BJ (cell line): ENCODE data around the gene POLDIP3. TPM values are rescaled to one million over a fixed set of nuclear protein-coding genes. Genes with fewer than 3 reads are reported as not detected.

Experiments used
- CTCF ChIA-PET: fragments of 350-600 bp; formaldehyde crosslinking; extraction: SDS; loops from one replicate; lab custom pipeline; 2021; ENCODE audit warnings: antibody characterized with exemption, inconsistent platforms; lab: Yijun Ruan, JAX
- POLR2A ChIA-PET: fragments of 300-600 bp; sonication (Branson Sonifier 250); formaldehyde crosslinking; extraction: SDS; loops from one replicate; lab custom pipeline; 2021; ENCODE audit warnings: antibody characterized with exemption; lab: Charles Lee
- DNase-seq: peaks from one replicate; pipeline ENCODE4 v3.0.0-alpha.2; 2011; ENCODE audit warnings: low read depth
- H3K27me3 ChIP-seq: 2 replicates; pipeline ENCODE4 v1.6.0; 2011; ENCODE audit warnings: low read length; ENCODE audit not compliant: control insufficient read depth, insufficient read depth
- H3K36me3 ChIP-seq: 2 replicates; pipeline ENCODE4 v1.5.1; 2011; ENCODE audit warnings: low read length; ENCODE audit not compliant: control insufficient read depth, insufficient read depth
- H3K4me3 ChIP-seq: 2 replicates; pipeline ENCODE4 v1.5.1; 2011; ENCODE audit warnings: low read depth, mild to moderate bottlenecking, control low read depth, low read length
- polyA minus RNA-seq: library from RNA; depleted of rRNA, polyadenylated mRNA; stranded (reverse); fragments of >200 nt; gene quantifications from 2 replicates; pipeline ENCODE4 v1.2.3, GENCODE V29; 2011; rRNA and poly(A)+ RNA removed
- polyA plus RNA-seq: library from polyadenylated mRNA; depleted of rRNA; stranded (reverse); fragments of >200 nt; gene quantifications from 2 replicates; pipeline ENCODE4 v1.2.3, GENCODE V29; 2011; rRNA removed
- TF ChIP-seq, protein P1 (sequence below): IDR thresholded peaks from 2 replicates; pipeline ENCODE4 v1.5.1; 2011; ENCODE audit warnings: low read depth, mild to moderate bottlenecking, control low read depth, inconsistent platforms, low read length, moderate library complexity; ENCODE audit not compliant: insufficient read depth

Gene POLDIP3, protein sequence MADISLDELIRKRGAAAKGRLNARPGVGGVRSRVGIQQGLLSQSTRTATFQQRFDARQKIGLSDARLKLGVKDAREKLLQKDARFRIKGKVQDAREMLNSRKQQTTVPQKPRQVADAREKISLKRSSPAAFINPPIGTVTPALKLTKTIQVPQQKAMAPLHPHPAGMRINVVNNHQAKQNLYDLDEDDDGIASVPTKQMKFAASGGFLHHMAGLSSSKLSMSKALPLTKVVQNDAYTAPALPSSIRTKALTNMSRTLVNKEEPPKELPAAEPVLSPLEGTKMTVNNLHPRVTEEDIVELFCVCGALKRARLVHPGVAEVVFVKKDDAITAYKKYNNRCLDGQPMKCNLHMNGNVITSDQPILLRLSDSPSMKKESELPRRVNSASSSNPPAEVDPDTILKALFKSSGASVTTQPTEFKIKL
- 46.2 and 54.3 TPM in 2 replicates for polyA plus RNA-seq
- polyA minus RNA-seq, result 23.1 and 29.9 TPM in 2 replicates

DNA sequence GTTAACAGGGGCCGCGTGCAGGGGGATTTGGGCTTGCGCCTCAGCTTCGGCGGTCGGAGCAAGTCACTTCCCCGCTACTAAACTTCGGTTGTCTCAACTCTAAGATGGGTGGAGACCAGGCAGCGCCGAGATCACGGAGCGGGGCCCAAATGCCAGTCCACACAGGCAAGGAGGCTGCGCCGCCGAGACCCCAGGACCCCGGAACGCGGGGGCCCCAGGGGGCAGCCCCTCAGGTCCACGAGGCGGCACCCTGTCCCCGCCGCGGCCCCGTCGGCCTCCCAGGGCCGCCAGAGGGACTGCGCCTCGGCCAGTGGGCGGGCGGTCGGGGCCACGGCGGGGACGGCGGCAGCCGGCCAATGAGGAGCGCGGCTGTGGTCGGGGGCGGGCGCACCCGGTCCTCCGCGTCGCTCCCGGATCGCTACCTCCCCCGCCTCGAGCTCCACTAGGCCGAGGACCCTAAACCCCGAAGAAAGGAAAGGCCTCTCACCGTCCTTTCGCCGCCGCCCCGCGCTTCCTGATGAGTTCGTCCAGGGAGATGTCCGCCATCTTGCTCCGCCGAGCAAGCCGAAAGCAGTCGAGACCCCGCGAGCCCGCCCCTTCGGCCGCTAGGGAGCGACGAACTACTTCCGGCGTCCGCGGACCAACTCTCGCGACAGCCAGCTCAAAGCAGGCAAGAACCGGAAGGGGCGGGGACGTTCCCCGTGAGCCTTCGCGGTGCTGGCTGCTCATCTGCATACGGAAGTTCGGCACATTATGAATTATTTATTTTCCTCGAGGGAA, at the start of gene POLDIP3:
POLDIP3 (minus strand) TSS at position 572 of the 780 bp plus-strand sequence; CDS start at position 546, 26 bp downstream.
- TF ChIP-seq, protein P1, sequence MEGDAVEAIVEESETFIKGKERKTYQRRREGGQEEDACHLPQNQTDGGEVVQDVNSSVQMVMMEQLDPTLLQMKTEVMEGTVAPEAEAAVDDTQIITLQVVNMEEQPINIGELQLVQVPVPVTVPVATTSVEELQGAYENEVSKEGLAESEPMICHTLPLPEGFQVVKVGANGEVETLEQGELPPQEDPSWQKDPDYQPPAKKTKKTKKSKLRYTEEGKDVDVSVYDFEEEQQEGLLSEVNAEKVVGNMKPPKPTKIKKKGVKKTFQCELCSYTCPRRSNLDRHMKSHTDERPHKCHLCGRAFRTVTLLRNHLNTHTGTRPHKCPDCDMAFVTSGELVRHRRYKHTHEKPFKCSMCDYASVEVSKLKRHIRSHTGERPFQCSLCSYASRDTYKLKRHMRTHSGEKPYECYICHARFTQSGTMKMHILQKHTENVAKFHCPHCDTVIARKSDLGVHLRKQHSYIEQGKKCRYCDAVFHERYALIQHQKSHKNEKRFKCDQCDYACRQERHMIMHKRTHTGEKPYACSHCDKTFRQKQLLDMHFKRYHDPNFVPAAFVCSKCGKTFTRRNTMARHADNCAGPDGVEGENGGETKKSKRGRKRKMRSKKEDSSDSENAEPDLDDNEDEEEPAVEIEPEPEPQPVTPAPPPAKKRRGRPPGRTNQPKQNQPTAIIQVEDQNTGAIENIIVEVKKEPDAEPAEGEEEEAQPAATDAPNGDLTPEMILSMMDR, result peak; percentile 40
- POLR2A ChIA-PET, result interaction anchor here (0.5 to 0.7 kb wide), 2 partner anchors 32 to 41 kb away, joined by 3 read pairs; no protein-coding TSS in a partner anchor
- peak; percentile 81 for DNase-seq
- no peaks in the 10 kb centered on the region for H3K27me3 ChIP-seq
- peaks cover 8% of the 10 kb centered on the region for H3K36me3 ChIP-seq
- CTCF ChIA-PET, result interaction anchor here (0.7 to 1.7 kb wide), 5 partner anchors 17 to 243 kb away, joined by 3 to 7 read pairs (median 4); no protein-coding TSS in a partner anchor
- H3K4me3 ChIP-seq, result peak within 1 kb of the TSS; percentile 66

DNA sequence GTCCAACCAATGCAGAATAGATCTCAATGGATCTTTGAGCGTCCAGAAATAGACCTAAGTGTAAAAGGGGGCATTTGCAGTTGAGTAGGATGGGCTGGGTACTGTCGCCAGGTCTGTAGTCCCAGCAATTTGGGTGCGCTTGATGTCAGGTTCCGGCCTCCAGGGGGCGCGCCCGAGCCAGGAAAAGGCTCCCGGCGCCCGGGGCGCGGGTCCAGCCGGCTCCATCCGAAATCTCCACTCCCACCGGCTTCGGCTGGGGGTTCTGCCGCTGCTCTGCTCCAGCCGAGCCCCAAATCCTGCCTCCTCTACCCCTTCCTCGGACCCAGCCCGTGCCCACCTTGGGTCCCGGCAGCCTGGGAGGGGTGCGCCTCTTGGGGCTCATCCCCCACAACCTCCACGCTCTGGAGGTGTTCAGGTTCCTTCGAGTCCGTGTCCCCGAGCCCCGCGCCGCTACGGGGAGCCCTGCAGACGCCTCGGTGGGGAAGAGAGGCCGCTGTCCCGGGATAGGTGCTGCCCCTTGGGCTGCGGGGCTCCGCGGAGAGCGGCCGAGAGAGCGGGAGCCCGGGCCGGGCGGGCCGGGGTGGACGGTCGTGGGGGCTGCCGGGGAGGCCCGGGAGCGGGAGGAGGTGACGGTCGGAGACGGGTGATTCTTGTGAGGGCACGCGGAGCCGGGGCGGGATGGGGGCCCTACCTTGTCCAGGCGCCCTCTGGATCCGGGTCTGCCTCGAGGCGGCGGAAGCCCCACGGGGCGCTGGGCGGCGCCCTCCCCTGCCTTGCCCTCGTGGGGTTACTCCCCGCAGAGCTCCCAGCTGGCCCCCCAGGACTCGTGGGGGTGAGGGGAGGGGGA, 47.5 kb upstream of the POLDIP3 start:
- H3K36me3 ChIP-seq, result no peaks in the 10 kb centered on the region
- ChIA-PET CTCF (interaction anchor here (0.8 to 2.3 kb wide), 10 partner anchors 8 to 158 kb away, joined by 3 to 13 read pairs (median 6); partner anchors contain the start of gene CYB5R3), POLR2A (no interaction called here)
- peak overlapping the region; percentile 64 for H3K4me3 ChIP-seq
- TF ChIP-seq, protein P1, result peak; percentile 91
- no peaks in the 10 kb centered on the region for H3K27me3 ChIP-seq
- no peak for DNase-seq

DNA sequence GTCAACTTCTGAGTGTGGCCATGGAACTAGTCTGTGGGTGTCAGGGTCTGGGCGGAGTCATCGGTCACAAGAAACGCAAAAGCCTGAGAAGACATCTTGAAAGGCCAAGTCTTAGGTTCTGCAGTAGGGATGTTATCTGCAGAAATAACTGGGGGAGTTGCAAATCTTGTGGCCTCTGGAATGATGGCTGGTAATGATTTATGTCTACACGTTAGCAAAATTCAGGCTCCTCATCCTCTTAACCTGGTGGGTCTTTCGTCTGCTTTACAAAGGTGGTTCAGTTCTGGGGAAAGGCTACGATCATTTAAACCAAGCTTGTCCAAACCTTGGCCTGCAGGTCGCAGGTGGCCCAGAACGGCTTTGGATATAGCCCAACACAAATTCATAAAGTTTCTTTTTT, 41.9 kb upstream of the POLDIP3 start:
- POLR2A ChIA-PET, result no interaction called here

DNA sequence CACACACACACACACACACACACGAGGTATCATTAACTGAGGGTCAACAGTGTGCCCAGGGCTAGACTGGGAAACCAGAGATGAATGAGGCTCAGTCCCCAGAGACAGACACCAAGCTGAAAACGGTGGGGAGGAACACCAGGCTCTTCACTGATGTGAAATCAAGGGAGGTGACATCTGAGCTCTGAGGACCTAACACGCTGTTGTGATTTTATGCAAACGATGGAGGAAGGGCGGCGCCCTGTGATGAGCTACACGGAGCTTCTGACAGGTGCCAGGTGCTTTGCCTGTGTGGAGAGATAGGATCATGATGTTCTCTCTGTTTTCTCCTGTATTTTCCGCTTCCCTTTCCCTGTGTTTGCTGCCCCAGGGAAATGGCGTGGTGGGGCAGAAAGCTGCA, 41.0 kb upstream of the POLDIP3 start:
- Histone ChIP-seq H3K4me3 (no peak overlapping the region), H3K27me3 (no peaks in the 10 kb centered on the region), H3K36me3 (no peaks in the 10 kb centered on the region)
- ChIA-PET POLR2A (interaction anchor here (0.6 kb wide), 2 partner anchors 41 to 1204 kb away, joined by 3 read pairs; partner anchors contain the start of gene POLDIP3), CTCF (interaction anchor here (0.6 to 1.1 kb wide), 3 partner anchors 9 to 49 kb away, joined by 3 read pairs; no protein-coding TSS in a partner anchor)
- DNase-seq, result no peak
- TF ChIP-seq, protein P1, result no peak

More for the DNA sequence above, 41.9 kb upstream of the POLDIP3 start:
- H3K36me3 ChIP-seq, result no peaks in the 10 kb centered on the region
- CTCF ChIA-PET, result no interaction called here
- H3K27me3 ChIP-seq, result no peaks in the 10 kb centered on the region
- DNase-seq, result no peak
- TF ChIP-seq, protein P1, result no peak
- no peak overlapping the region for H3K4me3 ChIP-seq
